T-helper 17 cell (primary cell): ENCODE measurements around the gene PPP2R2C. TPM values are rescaled to one million over a fixed set of nuclear protein-coding genes. Genes with fewer than 3 reads are reported as not detected.

Experiments used
- ATAC-seq: fragments of 150-1000 bp; cut with Tn5 transposase; 2 replicates; pipeline ENCODE4 v1.10.0; 2021; ENCODE audit warnings: mild to moderate bottlenecking, moderate library complexity
- DNase-seq, 3 donors: peaks; one replicate each; pipeline versions ENCODE4 v3.0.0 to v3.0.0-alpha.2; 2020 to 2021
- H3K9me3 ChIP-seq: one replicate; pipeline ENCODE4 v1.7.0; 2013; ENCODE audit warnings: low read length, mild to moderate bottlenecking; ENCODE audit not compliant: control insufficient read depth, poor library complexity, severe bottlenecking
- H3K27ac Mint-ChIP-seq: one replicate; pipeline ENCODE4 v1.8.0; 2022; ENCODE audit warnings: mild to moderate bottlenecking, moderate library complexity, mixed read lengths
- H3K27me3 Mint-ChIP-seq: one replicate; pipeline ENCODE4 v1.8.0; 2022; ENCODE audit warnings: mixed read lengths
- H3K36me3 Mint-ChIP-seq: one replicate; pipeline ENCODE4 v1.8.0; 2022; ENCODE audit warnings: low read depth, mixed read lengths
- H3K4me1 Mint-ChIP-seq: one replicate; pipeline ENCODE4 v1.8.0; 2022; ENCODE audit warnings: mild to moderate bottlenecking, mixed read lengths
- H3K4me3 Mint-ChIP-seq: one replicate; pipeline ENCODE4 v1.8.0; 2022; ENCODE audit warnings: mild to moderate bottlenecking, moderate library complexity, mixed read lengths
- total RNA-seq, 4 donors: library from RNA in 2 of 4; stranded (reverse) in 2 of 4; gene quantifications; one replicate each; pipeline ENCODE4 v1.2.3 and lab custom pipeline; 2022 to 2026

The PPP2R2C gene
- total RNA-seq, 2 donors from 2014 or later, result not detected

DNA sequence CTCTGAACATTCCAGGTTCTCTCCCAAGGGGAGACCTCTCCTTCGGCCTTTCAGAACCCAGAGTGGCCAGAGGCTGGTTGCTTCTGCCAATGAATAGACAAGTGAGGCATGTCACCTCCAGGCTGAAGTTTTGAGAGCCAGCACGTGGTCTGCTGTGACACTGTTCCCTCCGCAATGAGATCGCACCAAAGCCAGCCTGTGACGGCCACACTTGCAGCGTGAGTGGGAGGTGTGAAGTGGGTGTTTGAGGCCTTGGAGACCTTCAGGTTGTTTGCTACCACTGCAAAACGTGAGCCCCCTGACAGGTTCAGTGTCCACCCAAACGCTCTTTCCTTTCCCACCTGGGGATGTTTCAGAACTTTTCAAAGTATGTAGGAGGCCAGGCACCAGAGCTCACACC lies 121.8 kb downstream of the PPP2R2C start:
- Mint-ChIP-seq H3K36me3 (peaks cover 3% of the 10 kb centered on the region), H3K4me1 (peaks cover 12% of the 10 kb centered on the region), H3K27me3 (peaks cover 47% of the 10 kb centered on the region), H3K27ac (no peak overlapping the region), H3K4me3 (no peak overlapping the region)
- no peak for ATAC-seq
- no peaks in the 10 kb centered on the region for H3K9me3 ChIP-seq
- no peak for DNase-seq

DNA sequence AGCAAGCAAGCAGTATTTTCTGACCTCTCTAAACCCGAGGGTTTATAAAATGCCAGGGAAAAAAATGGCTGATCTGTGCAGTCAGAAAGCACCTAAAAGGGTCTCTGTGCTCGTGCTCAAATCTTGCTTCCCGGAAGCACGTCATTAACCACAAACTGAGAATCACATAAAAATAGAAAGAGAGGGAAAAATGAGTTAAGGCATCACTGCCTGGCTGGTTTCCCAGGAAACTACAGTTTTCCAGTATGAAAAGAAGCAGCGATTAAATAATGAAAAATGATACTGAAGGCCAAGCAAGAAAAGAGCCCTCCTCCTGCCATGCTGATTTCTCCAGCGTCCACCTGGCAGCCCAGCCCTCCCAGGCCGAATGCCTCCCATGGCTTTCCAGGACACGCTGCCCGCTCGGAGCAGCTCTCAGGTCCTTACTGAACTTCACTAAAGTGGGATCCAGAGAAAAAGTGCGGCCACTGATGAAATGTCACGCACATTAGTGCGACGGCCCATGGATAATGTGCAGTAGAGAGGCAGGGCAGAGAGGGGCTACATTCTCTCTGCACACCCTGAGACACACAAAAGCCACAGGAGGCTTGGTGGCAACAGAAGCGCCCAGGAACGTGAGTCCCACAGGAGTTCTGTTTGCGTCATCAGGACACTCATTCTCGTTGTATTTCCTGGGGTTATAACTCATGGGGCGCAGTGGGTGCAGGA lies 122.4 kb downstream of the PPP2R2C start:
- Mint-ChIP-seq H3K27me3 (peaks cover 48% of the 10 kb centered on the region), H3K4me3 (no peak overlapping the region), H3K27ac (no peak overlapping the region), H3K36me3 (peaks cover 3% of the 10 kb centered on the region), H3K4me1 (peaks cover 10% of the 10 kb centered on the region)
- no peak for DNase-seq
- H3K9me3 ChIP-seq, result no peaks in the 10 kb centered on the region
- ATAC-seq, result no peak

DNA sequence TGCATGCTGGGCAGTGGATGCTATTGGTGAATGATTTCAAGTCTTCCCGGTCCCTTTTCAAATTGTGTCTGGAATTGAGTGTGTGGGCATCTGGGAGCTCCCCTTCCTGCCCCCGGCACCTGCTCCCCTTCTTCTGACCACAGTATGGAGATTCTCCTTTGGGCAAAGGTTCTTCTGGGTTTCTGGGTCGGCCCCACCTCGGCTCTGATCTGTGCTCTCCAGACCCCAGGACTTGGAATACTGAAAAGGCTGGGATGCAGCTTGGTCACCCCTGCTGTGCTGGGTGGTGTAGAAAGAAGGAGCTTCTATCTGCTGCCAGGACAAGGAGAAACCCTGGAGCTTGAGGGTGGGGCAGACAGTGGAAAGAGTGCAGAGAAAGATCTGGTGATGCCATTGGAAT lies 124.0 kb downstream of the PPP2R2C start:
- no peak overlapping the region for H3K27ac Mint-ChIP-seq
- ATAC-seq (no peak), DNase-seq (no peak)
- H3K4me1 Mint-ChIP-seq, result peaks cover 2% of the 10 kb centered on the region
- H3K27me3 Mint-ChIP-seq, result peaks cover 38% of the 10 kb centered on the region
- H3K4me3 Mint-ChIP-seq, result no peak overlapping the region
- H3K36me3 Mint-ChIP-seq, result peaks cover 3% of the 10 kb centered on the region
- H3K9me3 ChIP-seq, result no peaks in the 10 kb centered on the region

DNA sequence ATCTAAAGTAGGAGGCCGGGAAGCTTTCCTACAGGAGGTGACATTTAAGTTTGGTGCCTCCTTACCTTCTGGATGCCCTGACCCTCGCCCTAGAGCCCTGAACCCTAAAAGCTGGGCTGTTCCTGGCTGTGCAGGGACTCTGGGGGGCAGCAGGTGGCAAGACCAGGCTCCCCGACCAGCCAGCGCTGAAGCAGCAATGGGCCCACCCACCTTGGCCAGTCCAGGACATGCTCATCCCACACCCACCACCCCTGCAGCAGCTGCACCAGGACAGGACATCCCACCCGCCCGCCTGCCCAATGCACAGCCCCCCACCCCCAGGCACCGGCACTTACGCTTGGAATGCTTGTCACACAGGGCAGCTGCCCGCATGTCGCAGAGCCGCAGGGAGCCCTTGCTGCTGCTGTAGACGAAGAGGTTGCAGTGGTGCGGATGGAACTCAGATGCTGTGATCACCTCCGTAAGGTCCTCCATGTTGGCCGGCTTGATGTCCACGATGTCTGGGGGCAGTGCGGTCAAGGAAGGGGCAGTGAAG lies 124.8 kb downstream of the PPP2R2C start:
- Mint-ChIP-seq H3K4me1 (peaks cover 2% of the 10 kb centered on the region), H3K27me3 (peaks cover 35% of the 10 kb centered on the region), H3K36me3 (peaks cover under 1% of the 10 kb centered on the region), H3K4me3 (no peak overlapping the region), H3K27ac (no peak overlapping the region)
- DNase-seq, result no peak
- no peak for ATAC-seq
- H3K9me3 ChIP-seq, result no peaks in the 10 kb centered on the region

DNA sequence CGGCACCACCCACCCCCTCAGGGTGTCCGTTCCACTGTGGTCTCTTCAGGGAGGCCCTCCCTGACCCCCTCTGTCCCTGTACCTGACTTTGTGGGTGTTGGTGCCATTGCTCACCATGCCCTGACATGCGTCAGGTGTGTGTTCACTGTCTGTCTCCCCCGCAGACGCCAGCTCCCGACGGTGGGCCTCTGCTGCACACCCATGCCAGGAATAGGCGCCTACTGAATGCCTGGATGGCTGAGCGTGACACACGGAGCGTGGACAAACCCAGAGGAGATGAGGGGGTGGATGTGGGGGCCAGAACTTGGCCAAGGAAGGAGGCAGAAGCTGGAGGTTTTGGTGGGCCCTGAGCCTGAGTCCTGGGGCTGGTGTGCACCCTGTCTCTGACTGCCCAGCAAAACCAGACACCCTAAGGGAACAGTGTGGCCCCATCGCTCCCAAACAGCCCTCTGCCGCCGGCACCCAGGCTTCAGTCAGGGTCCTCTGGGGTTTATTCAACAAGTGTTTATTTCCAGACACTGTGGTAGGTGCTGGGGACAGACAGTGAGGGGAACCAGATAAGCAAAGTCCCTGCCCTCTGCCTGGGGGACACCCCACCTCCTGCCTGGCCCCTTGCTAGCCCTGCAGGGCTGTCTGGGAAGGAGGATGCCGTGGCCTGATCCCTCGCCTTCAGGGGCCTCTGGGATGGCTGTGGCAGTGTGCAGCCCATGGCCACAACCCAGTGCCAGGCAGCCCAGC lies 125.9 kb downstream of the PPP2R2C start:
- peaks cover 2% of the 10 kb centered on the region for H3K4me1 Mint-ChIP-seq
- no peak overlapping the region for H3K4me3 Mint-ChIP-seq
- no peak overlapping the region for H3K27ac Mint-ChIP-seq
- no peak for DNase-seq
- no peaks in the 10 kb centered on the region for H3K36me3 Mint-ChIP-seq
- peaks cover 25% of the 10 kb centered on the region for H3K27me3 Mint-ChIP-seq
- no peak for ATAC-seq
- no peaks in the 10 kb centered on the region for H3K9me3 ChIP-seq

DNA sequence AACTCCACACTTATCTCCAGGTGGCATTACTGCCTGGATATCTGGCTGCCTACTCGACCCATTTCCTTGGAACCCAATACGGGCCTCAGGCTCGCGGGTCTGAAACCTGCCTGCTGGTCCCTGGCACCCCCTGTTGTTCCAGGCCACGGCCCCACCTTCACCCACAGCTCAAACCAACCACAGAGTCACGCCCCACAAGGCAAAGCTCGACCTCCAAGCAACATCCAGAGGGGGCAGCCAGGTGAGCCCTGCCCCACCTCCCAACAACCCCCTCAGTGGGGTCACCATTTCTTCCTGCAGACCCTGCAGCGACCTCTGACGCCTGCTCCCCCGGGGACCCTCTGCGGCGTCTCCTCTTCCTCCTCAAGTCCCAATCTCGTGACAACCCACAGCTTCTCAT lies 126.5 kb downstream of the PPP2R2C start:
- no peak overlapping the region for H3K27ac Mint-ChIP-seq
- no peak overlapping the region for H3K4me3 Mint-ChIP-seq
- H3K9me3 ChIP-seq, result no peaks in the 10 kb centered on the region
- peaks cover 5% of the 10 kb centered on the region for H3K4me1 Mint-ChIP-seq
- peaks cover 23% of the 10 kb centered on the region for H3K27me3 Mint-ChIP-seq
- no peak for ATAC-seq
- no peaks in the 10 kb centered on the region for H3K36me3 Mint-ChIP-seq
- DNase-seq, result no peak

DNA sequence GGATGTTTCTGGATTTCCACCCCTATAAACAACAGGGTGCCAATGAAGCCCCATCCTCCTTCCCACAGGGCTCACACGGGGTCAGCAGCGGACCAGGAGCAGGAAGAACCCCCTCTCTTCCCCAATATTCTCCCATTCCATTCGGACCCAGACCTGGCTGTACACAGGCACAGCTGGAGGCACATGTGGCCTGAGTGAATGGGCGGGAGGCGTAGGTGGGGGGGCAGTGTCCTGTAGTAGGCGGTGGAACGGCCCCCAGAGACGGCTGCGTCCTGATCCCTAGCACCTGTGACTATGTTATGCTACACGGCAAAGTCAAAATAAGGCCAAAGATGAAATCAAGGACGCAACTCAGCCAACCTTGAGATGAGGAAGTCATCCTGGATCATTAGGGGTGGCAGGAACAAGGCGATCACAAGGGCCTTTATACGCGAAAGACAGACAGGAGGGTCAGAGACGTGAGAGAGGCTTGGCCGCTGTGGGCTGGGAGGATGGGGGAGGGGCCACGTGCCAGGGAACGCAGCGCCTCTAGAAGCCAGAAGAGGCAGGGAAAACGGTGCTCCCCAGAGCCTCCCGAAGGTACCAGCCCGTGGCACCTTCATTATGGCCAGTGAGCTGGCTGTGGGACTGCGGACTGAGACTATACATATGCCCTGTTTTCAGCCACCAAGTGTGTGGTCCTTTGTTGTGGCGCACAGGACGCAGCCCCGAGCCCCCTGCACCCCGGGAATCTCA lies 127.2 kb downstream of the PPP2R2C start:
- ATAC-seq (no peak), DNase-seq (no peak)
- H3K27ac Mint-ChIP-seq, result no peak overlapping the region
- H3K27me3 Mint-ChIP-seq, result peaks cover 29% of the 10 kb centered on the region
- H3K4me1 Mint-ChIP-seq, result peaks cover 5% of the 10 kb centered on the region
- no peaks in the 10 kb centered on the region for H3K36me3 Mint-ChIP-seq
- no peak overlapping the region for H3K4me3 Mint-ChIP-seq
- H3K9me3 ChIP-seq, result no peaks in the 10 kb centered on the region

DNA sequence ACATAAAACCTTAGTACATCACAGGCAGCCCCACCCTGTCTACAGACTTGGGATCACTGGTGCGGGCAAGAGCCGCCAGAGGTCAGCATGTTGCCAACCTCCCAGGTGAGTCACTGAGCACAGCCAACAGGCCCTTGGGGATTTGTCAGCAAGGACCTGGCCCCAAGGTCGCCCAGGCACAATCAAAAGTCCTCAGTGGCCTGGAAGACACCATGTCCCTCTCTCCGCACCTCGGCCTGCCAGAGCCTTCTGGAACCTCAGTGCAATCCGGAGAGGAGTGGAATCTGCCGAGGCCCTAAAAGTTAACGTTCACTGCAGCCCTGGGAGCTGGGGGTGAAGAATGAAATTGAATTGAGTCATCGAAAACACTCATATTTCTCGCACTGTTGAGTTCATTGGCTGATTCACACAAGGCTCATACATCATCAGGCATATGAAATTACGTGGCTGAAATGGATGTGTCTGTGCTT lies 128.4 kb downstream of the PPP2R2C start:
- peaks cover 9% of the 10 kb centered on the region for H3K4me1 Mint-ChIP-seq
- no peak for ATAC-seq
- no peak overlapping the region for H3K27ac Mint-ChIP-seq
- H3K27me3 Mint-ChIP-seq, result peaks cover 26% of the 10 kb centered on the region
- no peak for DNase-seq
- H3K36me3 Mint-ChIP-seq, result peaks cover 2% of the 10 kb centered on the region
- H3K4me3 Mint-ChIP-seq, result no peak overlapping the region
- H3K9me3 ChIP-seq, result no peaks in the 10 kb centered on the region

DNA sequence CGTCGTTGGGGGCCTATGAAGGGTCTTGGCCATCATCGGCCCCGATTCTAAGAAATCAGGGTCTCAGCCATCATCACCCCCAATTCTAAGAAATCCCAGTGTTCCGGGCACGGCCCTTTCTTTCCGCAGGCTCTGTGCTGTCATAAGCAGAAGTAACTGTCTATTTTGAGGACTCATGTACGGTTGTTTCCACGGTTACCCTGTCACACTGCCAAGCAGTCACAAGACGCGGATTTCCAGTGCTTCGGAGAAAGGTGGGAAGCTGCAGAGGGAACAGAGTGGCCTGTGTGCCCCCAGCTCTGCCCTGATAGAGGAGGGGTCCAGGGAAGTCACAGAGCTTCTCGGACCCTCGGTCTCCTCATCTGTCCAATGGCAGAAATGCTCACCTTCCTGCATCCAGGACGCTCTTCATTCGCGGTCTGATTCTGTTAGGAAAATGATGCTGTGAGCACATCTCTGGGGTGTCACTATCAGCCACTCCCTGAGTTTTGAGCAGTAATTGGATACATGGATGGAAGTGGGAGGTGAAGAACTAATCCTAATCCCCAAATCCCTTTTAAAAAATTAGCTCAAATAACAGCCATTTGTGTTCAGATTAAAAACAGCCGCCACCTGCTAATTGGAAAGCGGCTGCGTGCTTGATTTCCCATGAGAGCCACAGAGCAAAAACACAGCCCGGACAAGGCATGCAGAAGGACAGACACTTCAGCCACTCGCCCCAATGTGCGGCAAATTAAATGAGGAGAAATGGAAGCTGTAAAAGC lies 129.7 kb downstream of the PPP2R2C start:
- no peak for DNase-seq
- Mint-ChIP-seq H3K36me3 (peaks cover 2% of the 10 kb centered on the region), H3K4me3 (no peak overlapping the region), H3K27me3 (peaks cover 25% of the 10 kb centered on the region), H3K27ac (no peak overlapping the region), H3K4me1 (peaks cover 20% of the 10 kb centered on the region)
- no peak for ATAC-seq
- no peaks in the 10 kb centered on the region for H3K9me3 ChIP-seq

DNA sequence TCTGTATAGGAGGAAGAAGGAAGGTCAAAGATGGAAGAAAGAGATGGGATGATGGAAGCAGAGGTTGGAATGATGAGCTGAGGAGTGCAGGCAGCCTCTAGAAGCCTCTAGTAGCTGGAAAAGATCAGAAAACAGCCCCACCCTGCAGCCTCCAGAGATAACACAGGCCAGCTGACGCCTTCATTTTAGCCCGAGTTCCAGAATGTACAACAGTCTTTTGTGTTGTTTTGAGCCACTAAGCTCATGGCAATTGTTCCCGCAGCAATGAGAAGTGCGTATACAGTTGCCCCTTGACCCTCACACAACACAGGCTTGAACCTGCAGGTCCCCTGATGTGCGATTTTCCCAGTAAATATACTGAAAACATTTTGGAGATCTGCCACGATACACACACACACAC lies 130.7 kb downstream of the PPP2R2C start:
- Mint-ChIP-seq H3K4me3 (no peak overlapping the region), H3K27me3 (peaks cover 32% of the 10 kb centered on the region), H3K4me1 (peaks cover 28% of the 10 kb centered on the region), H3K36me3 (peaks cover 2% of the 10 kb centered on the region), H3K27ac (no peak overlapping the region)
- H3K9me3 ChIP-seq, result no peaks in the 10 kb centered on the region
- no peak for ATAC-seq
- DNase-seq, result no peak

DNA sequence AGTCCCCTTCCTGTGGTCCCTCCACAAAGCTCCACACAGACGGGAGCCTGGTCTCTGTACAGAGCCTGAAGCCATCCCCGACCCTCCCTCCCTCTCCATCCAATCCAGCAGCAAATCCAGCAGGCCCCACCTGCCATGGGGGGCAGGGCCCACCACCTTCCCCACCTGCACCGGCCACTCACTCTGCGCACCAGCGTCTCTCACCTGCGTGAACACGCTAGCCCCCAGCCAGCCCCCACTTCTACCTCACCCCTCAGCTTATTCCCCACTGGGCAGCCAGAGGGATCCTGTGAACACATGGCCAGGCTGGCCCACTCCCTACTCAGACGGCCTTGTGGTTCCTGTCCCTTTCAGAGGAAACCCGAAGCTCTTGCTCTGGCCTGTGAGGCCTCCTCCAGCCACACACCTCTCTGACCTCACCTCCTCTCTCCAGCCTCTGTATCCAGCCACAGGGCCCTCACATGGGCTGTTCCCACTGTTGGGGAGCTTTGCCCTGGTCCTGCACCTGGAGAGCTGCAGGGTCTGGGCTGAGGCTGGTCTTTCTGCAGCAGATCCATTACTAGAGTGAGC lies 131.9 kb downstream of the PPP2R2C start:
- H3K27me3 Mint-ChIP-seq, result peaks cover 32% of the 10 kb centered on the region
- no peak overlapping the region for H3K4me3 Mint-ChIP-seq
- peaks cover 28% of the 10 kb centered on the region for H3K4me1 Mint-ChIP-seq
- no peak for ATAC-seq
- H3K27ac Mint-ChIP-seq, result no peak overlapping the region
- peaks cover 2% of the 10 kb centered on the region for H3K36me3 Mint-ChIP-seq
- H3K9me3 ChIP-seq, result no peaks in the 10 kb centered on the region
- no peak for DNase-seq

DNA sequence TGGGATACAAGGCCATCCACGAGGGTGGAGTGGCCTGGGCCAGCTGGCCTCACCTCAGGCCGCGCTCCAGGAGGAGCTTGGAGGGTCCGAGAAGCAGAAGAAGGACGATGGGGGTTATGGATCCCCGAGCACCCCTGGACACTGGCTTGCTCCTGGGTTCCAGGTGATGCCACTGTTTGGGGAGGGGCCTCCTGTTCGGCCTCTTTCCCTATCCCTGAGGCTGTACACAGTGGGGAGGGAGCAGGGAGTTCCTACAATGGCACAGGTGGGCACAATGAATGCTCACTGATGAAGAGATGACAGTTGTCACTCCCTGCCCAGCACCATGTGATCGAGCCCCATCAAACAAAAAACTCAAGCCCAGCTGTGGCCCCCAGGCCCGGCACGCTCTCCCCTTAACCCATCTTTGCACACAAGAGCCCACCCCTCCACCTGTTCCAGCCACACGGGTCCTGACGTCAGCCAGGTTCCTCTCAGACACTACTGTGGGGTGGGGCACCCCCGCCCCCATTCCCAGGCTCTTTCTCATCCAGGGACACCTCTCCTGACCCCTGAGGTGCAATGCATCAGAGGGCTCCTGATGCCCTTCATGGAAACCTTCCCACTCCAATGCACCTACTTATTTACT lies 132.5 kb downstream of the PPP2R2C start:
- no peak for DNase-seq
- H3K9me3 ChIP-seq, result no peaks in the 10 kb centered on the region
- Mint-ChIP-seq H3K27me3 (peaks cover 34% of the 10 kb centered on the region), H3K4me3 (no peak overlapping the region), H3K4me1 (peaks cover 32% of the 10 kb centered on the region), H3K27ac (no peak overlapping the region), H3K36me3 (peaks cover 2% of the 10 kb centered on the region)
- no peak for ATAC-seq
